Measurements from ENCODE around the gene ZNF629.

DNA sequence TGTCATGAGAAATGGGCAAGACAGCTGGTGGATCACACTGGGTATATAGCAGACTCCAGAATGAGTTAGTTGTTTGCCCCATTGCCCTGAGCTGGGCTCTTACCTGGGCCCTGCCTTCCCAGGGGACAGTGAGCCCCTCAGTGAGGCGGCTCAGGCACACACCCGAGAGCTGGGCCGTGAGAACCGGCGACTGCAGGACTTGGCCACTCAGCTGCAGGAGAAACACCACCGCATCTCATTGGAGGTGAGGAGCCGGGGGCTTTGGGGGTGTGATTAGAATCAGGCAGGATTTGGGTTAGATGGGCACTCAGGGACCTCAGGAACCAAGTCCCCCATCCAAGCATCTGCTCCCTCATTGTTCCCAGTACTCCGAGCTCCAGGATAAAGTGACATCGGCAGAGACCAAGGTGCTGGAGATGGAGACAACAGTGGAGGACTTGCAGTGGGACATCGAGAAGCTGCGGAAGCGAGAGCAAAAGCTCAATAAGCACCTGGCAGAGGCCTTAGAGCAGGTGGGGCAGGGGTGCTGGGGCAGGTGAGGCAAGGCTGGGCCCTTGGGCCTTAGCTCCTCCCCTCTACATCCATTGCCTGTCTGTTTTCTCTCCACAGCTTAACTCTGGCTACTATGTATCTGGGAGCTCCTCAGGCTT lies 22.1 kb downstream of the ZNF629 start:
- TF ChIP-seq TAF1 (IDR thresholded peaks at IDR 0.05; ENCODE audit: low read depth, low read length) (no peak), POLR2A (IDR thresholded peaks at IDR 0.05; ENCODE audit: low read depth, low read length) (no peak), POLR2AphosphoS5 (IDR thresholded peaks at IDR 0.05; ENCODE audit: low read depth, low read length) (no peak), SPI1 (IDR thresholded peaks at IDR 0.05; ENCODE audit: low read depth, low read length) (no peak), POU2F2 (IDR thresholded peaks at IDR 0.05; ENCODE audit: low read depth, low read length) (no peak)
